ENCODE data around the gene PARVB. TPM values are rescaled to one million over a fixed set of nuclear protein-coding genes. Genes with fewer than 3 reads are reported as not detected.

Gene PARVB
- total RNA-seq, 2 experiments from 2014 or later, result 71.4 to 71.5 TPM

GRCh38 chr22:44190381-44190976 lies 166.4 kb downstream of the PARVB start:
- no peaks in the 10 kb centered on the region for H3K27me3 Mint-ChIP-seq
- H3K4me3 Mint-ChIP-seq, result no peak overlapping the region
- peaks cover 38% of the 10 kb centered on the region for H3K4me1 Mint-ChIP-seq

DNA sequence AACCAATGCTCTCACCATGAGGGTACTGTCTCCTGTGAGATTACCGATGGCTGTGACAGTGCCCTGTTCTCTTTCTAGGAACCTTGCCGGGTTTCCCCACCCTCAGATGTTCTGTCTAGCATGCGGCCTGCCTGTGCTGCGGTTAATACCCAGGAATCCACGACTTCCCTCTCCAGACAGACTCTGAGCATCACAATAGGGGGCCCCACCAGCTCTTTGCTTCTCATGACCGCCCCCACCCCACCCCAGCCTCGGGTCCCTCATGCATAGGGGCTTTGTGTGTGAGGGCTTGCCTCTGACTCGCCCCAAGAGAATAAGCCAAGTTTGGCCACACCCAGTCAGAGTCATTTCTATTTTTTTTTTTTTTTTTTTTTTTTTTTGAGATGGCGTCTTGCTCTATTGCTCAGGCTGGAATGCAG lies 166.9 kb downstream of the PARVB start:
- DNase-seq, result peak; percentile 58
- Mint-ChIP-seq H3K4me3 (no peak overlapping the region), H3K27ac (peak overlapping the region; percentile 38), H3K27me3 (no peaks in the 10 kb centered on the region), H3K4me1 (peaks cover 37% of the 10 kb centered on the region), H3K9me3 (peaks cover 4% of the 10 kb centered on the region), H3K36me3 (peaks cover 34% of the 10 kb centered on the region)

More at GRCh38 chr22:44190381-44190976, 166.4 kb downstream of the PARVB start:
- H3K9me3 Mint-ChIP-seq, result peaks cover 4% of the 10 kb centered on the region
- no peak overlapping the region for H3K27ac Mint-ChIP-seq
- DNase-seq, result no peak
- peaks cover 35% of the 10 kb centered on the region for H3K36me3 Mint-ChIP-seq

- Mint-ChIP-seq H3K27ac (no peak overlapping the region), H3K4me1 (peaks cover 36% of the 10 kb centered on the region), H3K4me3 (no peak overlapping the region), H3K36me3 (peaks cover 32% of the 10 kb centered on the region), H3K27me3 (no peaks in the 10 kb centered on the region), H3K9me3 (peaks cover 4% of the 10 kb centered on the region)
- DNase-seq, result peak; percentile 39
Measured at GRCh38 chr22:44192098-44192815, 168.2 kb downstream of the PARVB start.

GRCh38 chr22:44192816-44193534 lies 168.9 kb downstream of the PARVB start:
- H3K4me3 Mint-ChIP-seq, result peak overlapping the region; percentile 55
- H3K36me3 Mint-ChIP-seq, result peaks cover 32% of the 10 kb centered on the region
- peak overlapping the region; percentile 28 for H3K27ac Mint-ChIP-seq
- no peak for DNase-seq
- peaks cover 34% of the 10 kb centered on the region for H3K4me1 Mint-ChIP-seq
- H3K9me3 Mint-ChIP-seq, result peaks cover 4% of the 10 kb centered on the region
- H3K27me3 Mint-ChIP-seq, result no peaks in the 10 kb centered on the region

DNA sequence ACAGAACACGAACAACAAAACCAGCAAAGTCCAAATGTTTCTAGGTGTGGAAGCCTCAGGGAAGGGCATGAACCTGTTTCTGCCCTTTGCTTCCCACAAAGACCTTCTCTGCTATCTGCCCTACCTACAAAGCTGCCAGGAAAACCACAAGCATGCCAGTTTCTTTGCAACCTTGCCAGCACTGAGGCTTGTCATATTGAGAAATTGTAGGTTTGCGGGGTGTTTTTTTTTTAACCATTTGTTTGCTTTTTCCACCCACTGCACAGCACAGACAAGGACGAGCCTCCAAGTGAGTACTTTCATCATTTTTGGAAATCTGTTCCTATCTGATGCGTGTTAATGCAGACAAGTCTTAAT lies 169.4 kb downstream of the PARVB start:
- peak overlapping the region; percentile 22 for H3K27ac Mint-ChIP-seq
- peaks cover 34% of the 10 kb centered on the region for H3K4me1 Mint-ChIP-seq
- H3K27me3 Mint-ChIP-seq, result no peaks in the 10 kb centered on the region
- peaks cover 4% of the 10 kb centered on the region for H3K9me3 Mint-ChIP-seq
- H3K4me3 Mint-ChIP-seq, result peak overlapping the region; percentile 33
- no peak for DNase-seq
- H3K36me3 Mint-ChIP-seq, result peaks cover 30% of the 10 kb centered on the region

- DNase-seq, result no peak
- Mint-ChIP-seq H3K4me1 (peaks cover 36% of the 10 kb centered on the region), H3K4me3 (no peak overlapping the region), H3K36me3 (peaks cover 39% of the 10 kb centered on the region), H3K9me3 (peaks cover 4% of the 10 kb centered on the region), H3K27ac (no peak overlapping the region), H3K27me3 (no peaks in the 10 kb centered on the region)
Measured at GRCh38 chr22:44194569-44194968, 170.5 kb downstream of the PARVB start.

DNA sequence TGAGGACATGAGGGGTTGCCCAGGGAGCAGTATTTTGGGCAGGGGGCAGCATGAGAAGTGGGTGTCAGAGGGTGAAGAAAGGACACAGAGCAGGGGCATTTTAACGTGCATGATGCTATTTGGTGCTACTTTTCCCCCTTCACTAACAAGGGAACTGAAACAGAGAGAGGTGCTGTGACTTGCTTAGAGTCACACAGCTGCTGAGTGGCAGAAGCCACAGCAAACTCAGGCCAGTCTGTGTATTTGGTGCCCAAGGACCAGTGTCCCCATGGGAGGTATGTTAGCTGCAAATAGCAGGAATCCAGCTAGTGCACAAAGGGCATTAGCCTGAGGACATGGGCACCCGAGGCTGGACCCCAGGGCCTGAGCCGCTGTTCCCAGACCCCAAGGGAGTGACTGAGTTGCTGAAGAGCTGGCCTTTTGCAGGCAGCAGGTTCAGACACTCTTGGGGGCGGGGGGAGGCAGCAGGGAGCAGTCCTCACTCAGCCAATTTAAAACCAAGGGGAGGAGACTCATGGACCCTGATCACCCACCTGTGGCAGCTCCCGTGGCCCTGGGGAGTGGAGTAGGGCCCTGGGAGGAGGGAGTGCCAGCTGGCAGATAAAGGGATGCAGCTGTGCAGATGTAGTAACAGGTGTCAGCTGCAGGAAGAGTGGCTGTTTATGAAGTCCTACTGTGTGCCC lies 171.2 kb downstream of the PARVB start:
- peaks cover 4% of the 10 kb centered on the region for H3K9me3 Mint-ChIP-seq
- no peak overlapping the region for H3K27ac Mint-ChIP-seq
- peaks cover 39% of the 10 kb centered on the region for H3K4me1 Mint-ChIP-seq
- peaks cover 40% of the 10 kb centered on the region for H3K36me3 Mint-ChIP-seq
- no peak for DNase-seq
- H3K4me3 Mint-ChIP-seq, result no peak overlapping the region
- no peaks in the 10 kb centered on the region for H3K27me3 Mint-ChIP-seq

DNA sequence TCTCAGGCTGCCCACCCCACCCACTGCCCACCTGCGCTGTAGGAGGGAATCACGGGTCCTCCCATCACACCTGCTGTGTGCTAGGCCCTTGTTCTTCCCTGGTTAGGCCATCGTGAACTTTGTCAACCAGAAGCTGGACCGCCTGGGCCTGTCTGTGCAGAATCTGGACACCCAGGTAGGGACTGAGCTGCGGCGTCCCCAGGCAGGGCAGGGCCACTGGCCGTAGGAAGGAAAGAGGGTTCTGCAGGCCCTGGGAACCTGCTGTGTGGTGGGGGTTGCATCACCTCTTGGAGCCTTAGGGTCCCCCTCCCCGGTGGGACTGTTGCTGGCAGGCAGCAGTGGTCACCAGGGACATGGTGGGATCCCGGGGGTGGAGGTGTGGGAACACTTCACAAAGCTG lies 172.1 kb downstream of the PARVB start:
- Mint-ChIP-seq H3K36me3 (peaks cover 44% of the 10 kb centered on the region), H3K4me1 (peaks cover 37% of the 10 kb centered on the region), H3K9me3 (peaks cover 4% of the 10 kb centered on the region), H3K27me3 (no peaks in the 10 kb centered on the region), H3K27ac (no peak overlapping the region), H3K4me3 (no peak overlapping the region)
- DNase-seq, result no peak

DNA sequence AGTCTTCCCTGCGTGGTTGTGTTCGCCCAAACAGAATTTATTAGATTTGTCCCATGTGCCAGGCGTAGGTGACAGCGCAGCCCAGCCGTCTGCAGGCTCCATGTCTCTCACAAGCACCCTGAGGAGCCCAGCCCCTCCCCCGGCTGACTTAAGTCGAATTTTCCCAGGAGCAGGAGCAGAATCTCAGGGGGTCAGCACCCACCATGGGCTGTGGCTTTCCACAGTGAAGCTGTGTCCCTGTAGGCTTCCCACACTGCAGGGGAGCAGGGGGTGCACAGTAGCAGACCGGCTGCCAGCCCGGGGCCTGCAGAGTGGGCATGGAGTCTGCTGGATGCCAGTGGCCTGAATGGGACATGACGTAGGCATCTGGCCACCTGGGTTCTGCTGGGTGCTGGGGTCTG lies 172.6 kb downstream of the PARVB start:
- H3K4me1 Mint-ChIP-seq, result peaks cover 33% of the 10 kb centered on the region
- no peaks in the 10 kb centered on the region for H3K27me3 Mint-ChIP-seq
- peaks cover 4% of the 10 kb centered on the region for H3K9me3 Mint-ChIP-seq
- H3K36me3 Mint-ChIP-seq, result peaks cover 42% of the 10 kb centered on the region
- DNase-seq, result no peak
- no peak overlapping the region for H3K4me3 Mint-ChIP-seq
- H3K27ac Mint-ChIP-seq, result no peak overlapping the region

DNA sequence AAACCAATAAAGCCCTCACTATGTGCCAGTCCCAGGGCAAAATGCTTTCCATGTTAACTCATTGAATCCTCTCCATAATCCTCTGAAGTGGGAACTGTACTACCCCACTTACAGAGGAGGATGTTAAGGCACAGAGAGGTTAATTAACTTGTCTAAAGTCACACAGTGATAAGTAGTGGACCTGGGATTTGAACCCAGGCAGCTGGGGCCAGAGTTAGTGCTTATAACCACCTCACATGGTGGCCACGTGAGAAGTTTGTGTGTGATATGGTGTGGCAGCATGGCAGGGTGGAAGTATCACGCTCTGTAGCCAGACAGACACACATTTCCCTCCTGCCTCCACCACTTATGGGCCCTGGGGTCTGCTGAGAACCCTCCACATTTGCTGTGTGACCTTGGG lies 173.2 kb downstream of the PARVB start:
- H3K27ac Mint-ChIP-seq, result no peak overlapping the region
- no peak for DNase-seq
- H3K4me1 Mint-ChIP-seq, result peaks cover 31% of the 10 kb centered on the region
- no peak overlapping the region for H3K4me3 Mint-ChIP-seq
- H3K27me3 Mint-ChIP-seq, result no peaks in the 10 kb centered on the region
- H3K36me3 Mint-ChIP-seq, result peaks cover 40% of the 10 kb centered on the region
- H3K9me3 Mint-ChIP-seq, result peaks cover 4% of the 10 kb centered on the region

GRCh38 chr22:44199164-44199563 lies 175.1 kb downstream of the PARVB start:
- Mint-ChIP-seq H3K27me3 (no peaks in the 10 kb centered on the region), H3K36me3 (peaks cover 24% of the 10 kb centered on the region), H3K4me1 (peaks cover 18% of the 10 kb centered on the region), H3K27ac (no peak overlapping the region), H3K4me3 (no peak overlapping the region), H3K9me3 (peaks cover 2% of the 10 kb centered on the region)
- DNase-seq, result no peak

- no peak overlapping the region for H3K27ac Mint-ChIP-seq
- DNase-seq, result no peak
- H3K4me3 Mint-ChIP-seq, result no peak overlapping the region
- H3K9me3 Mint-ChIP-seq, result no peaks in the 10 kb centered on the region
- H3K4me1 Mint-ChIP-seq, result peaks cover 11% of the 10 kb centered on the region
- H3K27me3 Mint-ChIP-seq, result no peaks in the 10 kb centered on the region
- H3K36me3 Mint-ChIP-seq, result peaks cover 17% of the 10 kb centered on the region
Measured at GRCh38 chr22:44199866-44200265, 175.8 kb downstream of the PARVB start.

DNA sequence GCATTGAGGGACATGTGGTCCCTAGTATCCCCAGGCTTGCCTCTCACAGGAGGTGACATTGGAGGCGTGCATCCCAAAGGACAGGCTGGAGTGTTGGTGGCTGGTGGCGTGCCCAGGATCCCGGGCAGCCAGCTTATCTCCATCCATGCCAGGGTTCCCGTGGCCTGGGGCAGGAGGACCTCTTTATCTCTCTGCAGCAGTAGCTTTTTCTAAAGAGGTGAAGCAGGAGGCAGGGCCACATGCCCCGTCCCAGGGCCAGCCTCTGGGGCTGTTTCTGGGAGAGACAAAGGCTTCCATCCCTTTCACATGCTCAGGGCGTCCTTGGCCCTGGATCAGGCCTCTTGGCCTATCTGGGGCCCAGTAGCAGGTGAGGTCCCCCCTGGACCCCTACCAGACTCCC lies 176.3 kb downstream of the PARVB start:
- no peak for DNase-seq
- Mint-ChIP-seq H3K4me1 (peaks cover 7% of the 10 kb centered on the region), H3K36me3 (peaks cover 15% of the 10 kb centered on the region), H3K4me3 (no peak overlapping the region), H3K9me3 (no peaks in the 10 kb centered on the region), H3K27me3 (no peaks in the 10 kb centered on the region), H3K27ac (no peak overlapping the region)

- no peaks in the 10 kb centered on the region for H3K27me3 Mint-ChIP-seq
- DNase-seq, result no peak
- no peak overlapping the region for H3K4me3 Mint-ChIP-seq
- H3K9me3 Mint-ChIP-seq, result no peaks in the 10 kb centered on the region
- peaks cover 7% of the 10 kb centered on the region for H3K4me1 Mint-ChIP-seq
- H3K36me3 Mint-ChIP-seq, result peaks cover 15% of the 10 kb centered on the region
- H3K27ac Mint-ChIP-seq, result peak overlapping the region; percentile 34
Measured at GRCh38 chr22:44200855-44201550, 176.9 kb downstream of the PARVB start.

Measured in activated naive CD8-positive, alpha-beta T cell treated with anti-CD3 and anti-CD28 coated beads for 36 hours (primary cell).